Measurements from ENCODE around the gene FRS3. TPM values are rescaled to one million over a fixed set of nuclear protein-coding genes. Genes with fewer than 3 reads are reported as not detected.

Gene FRS3
- polyA plus RNA-seq, 12 donors: 5.7 to 11.9 (median 6.6) TPM; not detected in 1

DNA sequence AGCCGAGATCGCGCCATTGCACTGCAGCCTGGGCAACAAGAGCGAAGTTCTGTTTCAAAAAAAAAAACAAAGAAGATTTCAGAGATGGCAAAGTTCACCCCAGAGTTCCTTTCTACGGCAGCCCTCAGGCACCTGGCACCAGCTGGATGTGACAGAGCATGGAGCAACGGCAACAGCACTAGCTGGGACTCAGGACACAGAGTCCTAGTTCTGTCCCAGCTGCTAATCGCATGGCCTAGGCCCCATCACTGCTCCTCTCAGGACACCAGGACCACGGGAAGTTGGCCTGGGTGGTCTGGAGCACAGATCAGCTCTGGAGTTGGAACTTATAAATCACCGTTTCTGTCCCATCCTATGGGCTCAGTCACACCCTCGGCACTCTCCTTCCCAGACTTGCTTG, 33.6 kb downstream of the FRS3 start:
- DNase-seq: no peak

DNA sequence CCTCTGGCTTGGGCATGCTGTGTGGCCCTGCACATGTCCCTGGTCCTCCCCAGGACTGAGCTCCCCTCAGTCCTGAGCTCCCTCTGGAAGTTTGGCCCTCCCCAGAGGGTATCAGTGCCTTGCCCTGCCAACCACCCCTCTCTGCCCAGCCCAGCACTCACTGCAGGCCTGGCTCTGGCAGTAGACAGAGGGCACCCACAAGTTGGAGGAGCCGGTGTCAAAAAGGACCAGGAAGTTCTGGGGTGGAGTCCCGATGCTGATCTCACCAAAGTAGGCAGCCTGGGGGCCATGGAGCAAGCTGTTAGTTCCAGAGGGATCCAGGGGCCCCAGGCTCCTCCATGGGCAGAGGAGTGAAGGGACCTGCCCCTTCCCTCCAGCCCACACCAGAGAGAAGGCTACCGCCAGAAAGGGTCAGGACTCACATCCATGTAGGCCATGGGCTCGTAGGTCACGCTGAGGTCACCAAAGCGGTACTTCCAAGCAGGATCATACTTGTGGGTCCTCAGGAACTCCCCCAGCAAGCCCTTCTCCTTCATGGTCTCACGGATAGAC, 35.4 kb downstream of the FRS3 start:
- no peak for DNase-seq

DNA sequence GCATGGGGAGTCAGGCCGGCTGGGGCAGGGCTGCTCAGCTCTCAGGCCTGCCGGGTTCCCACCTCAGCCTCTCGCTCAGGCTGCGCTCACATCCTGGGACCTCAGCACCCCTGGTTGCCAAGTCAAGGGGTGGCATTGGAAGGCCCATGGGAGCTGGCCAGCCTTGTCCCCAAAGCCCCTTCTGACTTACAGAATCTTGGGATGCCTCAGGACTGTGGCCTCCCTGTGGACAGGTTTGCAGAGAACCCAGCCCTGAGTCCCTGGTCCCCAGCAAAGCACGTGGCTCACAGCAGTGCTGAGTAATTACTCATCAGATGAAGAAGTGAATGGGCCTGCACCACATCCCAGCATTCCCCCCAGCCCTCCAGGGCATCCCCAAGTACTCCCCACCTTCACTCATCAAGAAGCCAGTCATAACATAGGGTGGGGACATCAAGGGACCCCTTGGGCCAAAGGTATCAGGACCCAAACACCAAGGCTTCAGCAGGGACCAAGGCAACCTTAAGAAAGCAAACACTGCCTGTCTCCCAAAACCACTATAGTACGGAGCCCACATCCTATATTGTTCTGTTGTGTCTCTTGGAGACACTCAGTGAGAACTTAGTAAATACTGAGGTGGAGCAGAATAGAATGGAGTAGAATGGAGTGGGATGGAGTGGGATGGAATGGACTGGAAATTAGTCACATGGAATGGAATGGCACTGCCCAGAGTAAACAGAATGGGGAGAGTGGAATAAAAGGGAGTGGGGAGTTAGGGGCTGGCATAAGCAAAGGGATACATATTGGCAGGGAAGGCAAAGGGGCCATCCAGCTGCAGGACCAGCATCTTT, 36.1 kb downstream of the FRS3 start:
- DNase-seq: no peak

DNA sequence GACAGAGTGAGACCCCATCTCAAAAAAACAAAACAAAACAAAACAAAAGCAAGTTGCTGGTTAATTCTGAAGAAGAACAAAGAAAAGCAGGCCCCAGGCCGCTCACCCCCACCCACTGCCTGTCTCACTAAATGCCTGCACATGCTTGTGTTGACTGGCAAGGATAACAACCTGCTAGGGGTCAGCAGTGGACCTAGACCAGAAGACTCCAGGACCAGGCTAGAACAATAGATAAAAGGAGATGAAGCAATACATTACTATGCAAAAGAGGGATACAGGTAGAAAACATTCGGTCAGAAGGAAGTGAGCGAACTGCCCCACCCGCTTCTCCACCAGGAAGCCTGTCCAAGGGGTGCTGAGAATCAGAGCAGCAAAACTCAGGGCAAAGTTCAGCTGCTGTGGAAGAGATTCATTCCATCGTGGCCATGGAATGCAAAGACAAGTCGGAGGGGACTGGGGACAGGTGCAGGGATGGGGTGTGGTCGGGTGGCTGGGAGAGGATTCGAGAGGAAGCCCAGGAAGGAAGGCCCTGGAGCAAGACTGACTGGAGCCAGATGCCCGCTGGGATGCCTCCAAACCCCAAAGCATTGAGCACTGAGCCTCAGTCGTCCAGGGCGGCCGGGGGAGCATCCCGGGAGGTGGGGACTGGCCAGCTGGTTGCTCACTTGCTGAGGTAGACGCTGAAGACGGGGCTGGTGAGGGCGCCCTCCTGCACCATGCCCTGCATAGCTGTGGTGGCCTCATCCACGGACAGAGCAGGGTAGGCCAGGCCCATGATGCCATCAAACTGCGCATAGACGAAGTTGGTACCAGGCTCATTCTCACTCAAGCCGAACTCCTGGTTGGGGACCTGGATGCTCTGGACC, 37.8 kb downstream of the FRS3 start:
- no peak for DNase-seq

DNA sequence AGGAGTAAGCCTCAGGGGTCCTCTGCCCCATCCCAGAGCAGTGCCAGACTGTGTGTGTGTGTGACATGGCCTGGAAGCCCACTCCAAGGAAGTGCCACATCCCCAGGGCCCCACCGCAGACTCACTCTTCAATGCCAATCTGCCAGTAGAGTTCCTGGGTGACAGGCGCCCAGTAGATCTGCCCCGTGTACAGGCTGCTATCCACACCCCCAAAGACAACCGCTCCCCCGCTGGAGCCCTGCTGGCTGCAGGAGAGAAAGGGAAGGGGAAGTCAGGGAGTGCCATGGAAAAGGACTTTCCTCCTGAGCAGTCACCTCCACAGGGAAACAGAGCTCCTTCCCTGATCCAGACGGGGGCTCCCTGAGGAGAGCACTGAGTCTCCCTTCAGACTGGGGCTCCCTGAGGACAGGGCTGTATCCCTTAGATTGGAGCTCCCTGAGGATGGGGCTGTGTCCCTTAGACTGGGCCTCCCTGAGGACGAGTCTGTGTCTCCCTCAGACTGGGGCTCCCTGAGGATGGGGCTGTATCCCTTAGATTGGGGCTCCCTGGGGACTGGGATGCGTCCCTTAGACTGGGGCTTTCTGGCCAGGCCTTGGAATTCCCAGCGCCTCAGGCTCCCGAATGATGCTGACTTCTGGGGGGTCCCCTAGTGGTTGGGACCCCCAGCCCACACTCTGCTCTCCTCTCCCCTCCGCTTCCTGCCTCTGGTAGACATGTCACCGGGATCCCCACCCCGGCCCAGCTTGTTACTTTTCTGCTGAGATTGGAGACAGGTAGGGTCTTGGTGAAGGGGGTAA, 39.1 kb downstream of the FRS3 start:
- no peak for DNase-seq

DNA sequence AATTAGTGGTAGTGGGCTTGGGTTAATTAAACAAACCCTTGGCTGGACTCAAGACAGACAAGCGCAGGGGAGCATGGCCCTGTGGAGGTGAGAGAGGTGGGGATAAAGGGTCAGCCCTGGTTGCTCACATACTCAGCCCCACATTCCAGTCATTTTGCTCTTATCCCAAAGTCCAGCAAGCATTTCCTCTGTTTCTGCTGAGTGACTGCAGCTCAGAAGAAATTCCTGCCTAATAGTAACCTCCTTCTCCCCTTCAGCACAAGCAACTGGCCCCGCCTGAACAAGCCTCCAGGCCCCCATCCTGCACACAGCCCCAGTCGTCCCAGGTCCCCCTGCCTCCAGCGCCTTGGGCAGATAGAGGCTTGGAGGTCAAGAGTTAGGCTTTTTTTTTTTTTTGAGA, 40.7 kb downstream of the FRS3 start:
- DNase-seq: no peak

DNA sequence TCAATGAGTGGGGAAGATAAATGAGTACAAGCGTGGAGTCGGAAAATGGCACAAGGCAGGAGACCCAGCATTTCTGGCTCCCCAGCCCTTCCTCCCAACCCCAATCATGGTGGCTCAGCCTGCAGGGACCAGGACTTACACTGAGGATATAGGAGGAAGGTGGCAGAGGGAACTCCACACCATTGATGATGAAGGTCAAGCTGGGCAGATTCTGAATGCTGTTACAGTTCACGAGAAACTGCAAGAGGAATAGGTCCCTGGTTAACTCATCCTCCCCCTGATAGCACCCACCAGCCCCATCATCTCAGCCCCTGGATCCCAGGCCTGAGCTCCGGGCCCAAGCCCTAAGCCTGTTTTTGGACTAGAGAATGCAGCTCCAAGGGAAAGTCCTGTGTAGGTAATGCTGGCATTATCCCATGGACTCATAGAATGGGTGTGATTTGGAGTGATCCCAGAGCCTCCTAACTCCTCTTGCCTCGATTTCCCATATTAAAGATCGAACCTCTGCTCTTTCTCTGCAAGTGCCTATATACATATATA, 42.0 kb downstream of the FRS3 start:
- no peak for DNase-seq

DNA sequence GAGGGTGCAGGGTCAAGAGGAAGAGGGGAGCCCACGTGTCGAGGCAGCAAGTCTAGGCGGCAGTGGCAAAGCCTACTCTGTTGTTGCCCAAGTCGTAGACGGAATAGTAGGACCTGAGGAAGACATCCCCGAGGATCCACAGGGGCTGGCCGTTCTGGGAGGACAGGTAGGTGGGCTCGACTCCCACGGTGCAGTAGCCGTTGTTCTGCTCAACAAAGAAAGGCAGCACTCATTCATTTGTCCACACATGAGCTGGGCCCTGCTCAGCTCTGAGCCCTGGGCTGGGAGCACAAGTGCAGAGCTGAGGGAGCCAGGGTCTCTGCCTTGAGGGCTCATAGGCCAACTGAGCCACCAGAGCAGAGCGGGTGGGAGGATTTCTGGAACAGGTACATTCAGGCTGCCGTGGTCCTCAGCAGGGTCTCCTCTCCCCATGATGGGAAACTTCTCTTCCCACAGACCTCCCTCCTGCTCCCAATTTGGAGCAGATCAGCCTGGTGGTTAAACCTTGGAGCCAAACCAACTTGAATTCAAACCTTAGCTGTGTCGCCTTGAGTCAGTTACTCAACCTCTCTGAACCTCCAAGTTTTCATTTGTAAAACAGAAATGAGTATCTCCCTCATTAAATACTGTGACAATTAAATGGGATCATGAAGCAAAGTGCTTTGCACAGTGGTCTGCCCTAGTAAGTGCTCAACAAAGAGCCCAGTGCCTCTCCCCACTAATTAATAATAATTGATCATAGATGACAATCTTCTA, 42.7 kb downstream of the FRS3 start:
- DNase-seq: no peak

DNA sequence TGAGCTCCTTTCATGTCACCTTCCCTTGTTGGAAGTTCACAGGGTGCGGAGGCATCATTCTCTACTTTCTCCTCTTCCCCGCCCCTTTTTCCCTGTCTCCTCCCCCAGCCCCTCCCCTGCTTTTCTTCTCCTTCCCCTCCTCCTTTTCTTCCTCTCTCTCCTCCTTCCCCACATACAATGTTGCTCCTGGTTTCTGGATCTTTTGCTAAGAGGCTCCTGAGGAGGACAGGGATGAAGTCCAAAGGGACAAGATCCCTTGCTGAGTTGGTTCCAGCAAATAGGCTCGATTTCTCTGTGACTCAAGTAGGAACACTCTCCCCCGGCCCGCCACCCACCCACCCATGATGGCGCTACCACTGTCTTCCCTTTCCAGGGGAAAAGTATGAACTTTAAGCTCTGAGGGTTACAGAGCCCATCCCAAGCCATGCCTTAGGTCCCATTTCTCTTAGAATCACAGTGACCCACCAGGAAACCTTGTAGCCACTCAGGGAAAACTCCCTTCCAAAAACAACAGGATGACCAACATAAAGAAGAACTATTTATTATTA, 43.4 kb downstream of the FRS3 start:
- no peak for DNase-seq

DNA sequence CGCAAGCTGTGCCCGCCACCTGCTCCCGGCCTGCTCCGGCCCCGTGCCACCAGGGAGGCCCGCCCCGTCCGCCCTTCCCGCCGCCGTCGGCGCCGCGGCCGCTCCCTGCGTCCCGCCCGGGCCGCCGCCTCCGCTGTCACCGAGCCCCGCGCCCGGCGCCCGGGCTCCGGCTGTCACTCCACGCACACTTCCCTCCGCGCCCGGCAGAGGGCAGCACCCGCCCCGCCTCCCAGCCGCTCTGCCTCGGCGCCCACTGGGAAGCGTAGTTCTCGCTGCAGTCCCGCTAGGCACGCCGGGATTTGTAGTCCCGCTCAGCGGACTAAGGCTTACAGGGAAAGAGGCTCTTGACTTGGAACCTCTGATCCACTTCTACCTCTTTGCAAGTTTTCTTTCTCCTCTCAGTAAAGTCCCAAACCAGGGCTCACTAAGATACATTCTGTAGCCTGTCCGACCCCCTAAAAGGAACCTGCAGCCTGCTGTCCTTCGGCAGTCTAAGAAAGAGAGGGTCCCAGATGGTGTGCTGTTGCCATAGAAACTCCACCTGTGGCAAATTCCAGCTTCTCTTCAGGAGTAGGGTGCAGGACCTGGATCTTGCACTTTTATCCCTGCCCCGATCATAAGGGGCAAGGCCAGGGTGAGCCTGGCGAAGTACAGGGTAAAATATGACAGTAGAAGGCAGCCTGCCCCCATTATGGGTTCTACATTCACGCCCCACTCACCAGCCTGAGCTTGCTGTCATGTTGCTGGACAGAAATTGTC, 44.1 kb downstream of the FRS3 start, which contains the start of gene TFEB:
Gene TFEB (minus strand): TSS at position 182 of the 759 bp plus-strand sequence. CDS start 44,395 bp downstream, outside the sequence.
- DNase-seq: peak; percentile 93

DNA sequence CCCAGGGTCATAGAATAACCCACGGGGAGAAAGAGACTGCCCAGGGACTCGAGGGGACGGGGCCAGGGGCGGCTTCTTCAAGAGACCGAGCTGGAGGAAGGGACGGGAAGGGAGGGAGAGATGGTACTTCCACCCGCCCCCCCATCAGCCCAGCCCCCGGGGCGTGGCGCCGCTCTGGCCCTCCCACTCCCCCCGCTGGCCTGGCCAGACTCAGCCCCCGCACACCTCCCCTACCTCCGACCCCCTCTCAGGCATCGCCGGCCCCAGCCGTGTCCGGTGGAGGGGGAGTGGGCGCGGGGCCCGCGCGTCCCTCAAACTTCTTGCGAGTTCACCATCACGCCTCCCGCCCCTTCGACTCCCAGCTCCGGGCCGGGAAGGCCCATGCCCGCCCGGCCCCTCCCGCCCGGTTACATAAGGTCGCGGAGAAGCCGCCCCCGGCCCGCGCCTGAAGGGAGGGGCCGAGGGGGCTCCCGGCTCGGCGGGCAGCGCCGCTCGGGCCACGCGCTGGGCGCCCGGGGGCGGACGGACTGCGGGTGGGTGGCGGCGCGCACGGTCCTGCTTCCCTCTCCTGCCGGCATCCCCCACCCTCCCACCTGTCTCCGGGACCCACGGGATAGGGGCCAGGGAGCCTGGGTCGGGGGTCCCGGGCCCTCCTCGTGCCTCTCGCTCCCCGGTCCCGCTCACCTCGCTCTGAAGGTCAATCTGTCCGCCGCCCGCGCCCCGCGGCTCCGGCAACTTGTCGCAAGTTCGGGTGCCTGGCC, 44.9 kb downstream of the FRS3 start:
- peak; percentile 88 for DNase-seq

DNA sequence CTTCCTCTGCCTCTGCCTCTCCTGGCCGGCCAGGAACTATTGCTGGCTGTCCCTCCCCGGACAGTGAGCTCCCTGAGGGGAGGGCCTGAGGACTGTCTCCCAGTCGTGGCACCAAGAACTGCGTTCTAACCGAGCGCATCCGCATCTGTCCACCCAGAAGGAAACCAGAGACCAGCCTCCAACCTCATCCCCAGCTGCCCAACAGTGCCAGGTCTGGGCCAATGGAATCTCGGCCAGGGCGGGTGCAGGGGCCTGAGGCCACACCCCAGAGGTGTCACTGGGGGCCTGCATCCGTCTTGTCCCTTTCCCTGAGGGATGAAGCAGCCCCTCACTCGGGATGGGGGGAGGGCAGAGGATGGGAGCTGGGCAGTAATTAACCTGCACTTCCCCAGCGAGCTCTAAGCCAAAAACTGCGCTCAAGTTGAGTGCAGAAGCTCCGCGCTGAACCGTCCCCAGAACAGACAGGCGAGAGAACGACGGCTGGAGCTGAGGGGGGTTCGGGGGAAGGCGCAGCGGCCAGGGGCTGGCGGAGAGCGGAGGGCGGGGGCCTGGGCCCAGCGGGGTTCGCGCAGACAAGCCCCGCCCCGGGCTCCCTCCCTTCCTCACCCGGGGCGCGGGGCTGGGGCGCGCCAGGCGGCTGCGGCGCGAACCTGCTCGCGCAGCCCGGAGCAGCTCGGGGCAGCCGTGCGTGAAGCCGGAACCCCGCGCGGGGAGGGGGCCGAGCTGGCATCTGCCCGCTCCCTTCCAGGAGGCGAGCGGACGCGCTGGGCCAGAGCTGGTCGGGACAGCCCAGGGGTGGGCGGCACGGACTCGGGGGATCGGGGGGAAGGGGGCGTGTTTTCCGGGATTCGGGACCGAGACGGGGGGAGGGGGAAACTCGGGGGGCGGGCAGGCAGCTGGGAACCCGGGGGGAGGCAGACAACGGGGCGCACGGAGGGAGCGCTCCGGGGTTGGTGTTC, 45.7 kb downstream of the FRS3 start:
- peak; percentile 75 for DNase-seq

DNA sequence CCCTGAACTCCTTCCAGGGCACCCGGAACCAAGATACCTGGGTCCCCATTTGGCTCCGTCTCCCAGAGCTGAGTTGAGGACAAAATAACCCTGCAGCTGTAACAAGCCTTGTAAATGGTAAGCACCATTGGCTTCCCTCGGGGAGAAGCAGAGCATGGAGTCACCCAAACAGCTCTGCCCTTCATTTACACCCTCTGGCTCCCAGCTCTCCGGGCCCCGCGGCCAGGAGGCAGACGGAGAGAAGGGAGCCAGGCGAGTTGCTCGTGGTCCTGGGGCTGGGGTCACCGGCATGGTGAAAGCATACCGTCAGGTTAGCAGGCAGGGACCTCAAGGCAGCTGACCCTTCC, 46.4 kb downstream of the FRS3 start:
- DNase-seq: no peak

DNA sequence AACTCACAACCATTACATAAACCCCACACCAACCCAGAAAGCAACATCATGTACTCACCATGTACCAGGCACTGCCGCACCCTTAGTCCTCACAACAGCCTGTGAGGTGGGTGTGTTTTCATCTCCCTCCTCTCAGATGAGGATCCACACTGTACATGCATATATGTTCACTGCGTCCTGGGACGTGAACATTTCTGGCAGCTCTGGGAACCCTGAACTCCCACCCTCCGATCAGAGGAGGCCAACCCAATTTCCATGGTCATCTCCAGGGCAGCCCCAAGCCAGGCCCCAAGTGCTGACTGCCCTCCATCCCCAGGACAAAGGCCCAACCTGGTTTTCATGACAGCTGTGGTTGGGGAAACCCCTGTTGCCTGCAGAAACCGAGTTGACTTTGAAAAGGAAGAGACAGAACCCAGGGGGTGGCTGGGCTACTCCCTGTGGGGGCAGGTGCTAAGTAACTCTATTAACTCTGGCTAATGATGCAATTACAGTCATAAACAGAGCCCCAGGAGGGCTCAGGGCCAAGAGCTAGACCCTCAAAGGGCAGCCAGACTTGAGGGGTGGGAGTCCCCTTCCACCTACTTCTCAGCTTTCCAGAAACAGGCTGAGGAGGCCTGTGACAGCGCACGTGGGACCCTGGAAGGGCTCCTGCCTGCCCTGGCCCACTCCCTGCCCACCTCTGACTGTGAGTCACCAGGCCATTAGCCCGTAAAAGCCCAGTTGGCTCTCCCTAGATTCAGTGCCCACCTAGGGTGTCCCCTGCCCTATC, 46.9 kb downstream of the FRS3 start:
- no peak for DNase-seq

DNA sequence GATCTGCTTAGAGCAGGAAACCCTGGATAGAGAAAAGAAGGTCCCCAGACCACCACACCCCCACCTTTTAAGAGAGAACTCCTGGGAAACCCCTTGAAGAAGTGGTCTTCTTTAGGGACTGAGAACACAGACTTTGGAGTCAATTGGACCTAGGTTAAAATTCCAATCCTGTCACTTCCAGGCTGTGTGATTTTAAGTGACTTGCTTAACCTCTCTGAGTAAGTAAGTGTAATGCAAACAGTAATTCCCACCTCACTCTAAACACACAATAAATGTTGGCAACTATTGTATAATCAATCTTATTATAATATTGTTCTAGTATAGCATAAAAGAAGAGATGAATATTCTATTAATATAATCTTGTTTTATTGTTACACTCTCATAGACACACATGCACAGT, 47.6 kb downstream of the FRS3 start:
- no peak for DNase-seq

DNA sequence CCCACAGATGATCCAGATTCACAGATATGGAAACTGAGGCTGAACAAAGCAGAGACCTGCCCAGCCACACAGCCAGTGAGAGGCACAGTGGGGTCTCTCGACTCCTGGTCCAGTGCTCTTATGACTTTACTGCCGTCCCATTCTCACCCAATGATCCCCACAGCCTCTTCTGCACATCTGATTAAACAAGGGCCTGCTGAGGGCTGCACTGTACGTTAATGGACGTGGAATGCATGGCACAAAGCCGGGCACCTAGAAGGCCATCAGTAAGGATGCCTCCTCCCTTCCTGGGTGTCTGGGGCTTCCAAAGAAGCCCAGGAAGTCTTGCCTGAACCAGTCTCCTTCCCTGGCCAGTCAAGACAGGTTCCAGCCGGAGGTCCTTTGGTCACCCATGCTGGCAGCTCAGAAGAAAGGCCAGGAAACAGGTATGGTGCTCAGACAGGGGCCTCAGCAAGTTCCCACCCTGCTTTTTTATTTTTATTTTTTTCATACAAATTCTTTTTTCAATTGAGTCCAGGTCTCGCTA, 48.1 kb downstream of the FRS3 start:
- DNase-seq: no peak

Measured in muscle of arm (tissue), 12 donors.